ENCODE measurements around the gene EFCAB11.

The EFCAB11 gene

DNA sequence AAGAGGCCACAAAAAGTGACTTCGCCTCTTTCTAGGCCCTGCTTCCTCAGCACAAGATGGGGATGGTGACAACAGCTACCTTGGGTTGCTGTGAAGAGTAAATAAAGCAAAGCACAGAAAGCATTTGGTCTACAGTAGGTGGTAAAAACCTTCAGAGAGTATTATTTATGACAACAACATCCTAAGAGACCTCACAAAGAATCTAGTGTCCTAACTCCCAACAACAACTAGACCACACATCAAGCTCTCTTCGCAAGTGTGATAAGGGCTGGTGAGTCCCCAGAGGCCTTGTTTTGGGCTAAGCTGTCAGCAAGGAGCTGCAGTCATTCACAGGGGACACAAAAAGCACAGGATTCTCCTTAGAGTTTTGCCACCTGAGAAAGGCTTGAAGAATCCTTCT lies 84.9 kb downstream of the EFCAB11 start:
- H3K4me1 Mint-ChIP-seq, result no peaks in the 10 kb centered on the region
- no peaks in the 10 kb centered on the region for H3K9me3 Mint-ChIP-seq
- no peaks in the 10 kb centered on the region for H3K27me3 Mint-ChIP-seq
- H3K4me3 Mint-ChIP-seq, result no peak overlapping the region
- H3K36me3 Mint-ChIP-seq, result peaks cover 3% of the 10 kb centered on the region
- H3K27ac Mint-ChIP-seq, result no peak overlapping the region

GRCh38 chr14:89866458-89866857 lies 88.1 kb downstream of the EFCAB11 start:
- no peak overlapping the region for H3K27ac Mint-ChIP-seq

GRCh38 chr14:89865153-89865552 lies 89.4 kb downstream of the EFCAB11 start:
- Mint-ChIP-seq H3K4me3 (no peak overlapping the region), H3K27me3 (no peaks in the 10 kb centered on the region), H3K4me1 (no peaks in the 10 kb centered on the region), H3K36me3 (peaks cover 9% of the 10 kb centered on the region), H3K27ac (no peak overlapping the region), H3K9me3 (no peaks in the 10 kb centered on the region)

More at GRCh38 chr14:89866458-89866857, 88.1 kb downstream of the EFCAB11 start:
- Mint-ChIP-seq H3K27me3 (no peaks in the 10 kb centered on the region), H3K9me3 (no peaks in the 10 kb centered on the region), H3K36me3 (peaks cover 7% of the 10 kb centered on the region), H3K4me1 (no peaks in the 10 kb centered on the region), H3K4me3 (no peak overlapping the region)

GRCh38 chr14:89862856-89863255 lies 91.7 kb downstream of the EFCAB11 start:
- Mint-ChIP-seq H3K27me3 (no peaks in the 10 kb centered on the region), H3K9me3 (no peaks in the 10 kb centered on the region), H3K4me3 (no peak overlapping the region), H3K36me3 (peaks cover 9% of the 10 kb centered on the region), H3K4me1 (no peaks in the 10 kb centered on the region), H3K27ac (no peak overlapping the region)

GRCh38 chr14:89861630-89862029 lies 92.9 kb downstream of the EFCAB11 start:
- Mint-ChIP-seq H3K4me3 (no peak overlapping the region), H3K4me1 (no peaks in the 10 kb centered on the region), H3K9me3 (no peaks in the 10 kb centered on the region), H3K27ac (no peak overlapping the region), H3K27me3 (no peaks in the 10 kb centered on the region), H3K36me3 (peaks cover 6% of the 10 kb centered on the region)

GRCh38 chr14:89858089-89858488 lies 96.4 kb downstream of the EFCAB11 start:
- Mint-ChIP-seq H3K27ac (no peak overlapping the region), H3K27me3 (no peaks in the 10 kb centered on the region), H3K9me3 (no peaks in the 10 kb centered on the region), H3K36me3 (peaks cover 6% of the 10 kb centered on the region), H3K4me3 (no peak overlapping the region), H3K4me1 (no peaks in the 10 kb centered on the region)

DNA sequence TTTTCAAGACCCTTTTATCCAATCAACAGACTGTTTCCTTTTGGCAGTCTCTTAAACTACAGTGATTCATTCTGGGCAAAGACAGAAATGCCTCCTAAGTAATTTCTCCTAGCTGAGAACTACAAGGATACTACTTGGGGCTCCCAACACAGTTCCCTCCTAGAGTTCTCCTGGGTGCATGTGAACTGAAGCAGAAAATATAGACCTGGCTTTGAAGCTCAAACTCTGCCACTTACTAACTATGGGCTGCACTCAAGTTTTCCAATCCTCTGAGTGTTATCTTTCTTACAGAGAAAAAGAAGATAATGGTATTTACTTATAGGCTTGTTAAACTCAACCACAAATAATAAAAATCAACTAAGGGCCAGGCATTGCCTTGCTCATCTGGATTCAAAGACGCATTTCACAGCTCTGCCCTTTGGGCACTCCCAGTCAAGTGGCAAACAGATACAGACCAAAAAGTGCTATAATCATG lies 97.6 kb downstream of the EFCAB11 start:
- H3K27ac Mint-ChIP-seq, result no peak overlapping the region
- H3K9me3 Mint-ChIP-seq, result no peaks in the 10 kb centered on the region
- no peaks in the 10 kb centered on the region for H3K27me3 Mint-ChIP-seq
- no peaks in the 10 kb centered on the region for H3K4me1 Mint-ChIP-seq
- H3K4me3 Mint-ChIP-seq, result no peak overlapping the region
- peaks cover 6% of the 10 kb centered on the region for H3K36me3 Mint-ChIP-seq

DNA sequence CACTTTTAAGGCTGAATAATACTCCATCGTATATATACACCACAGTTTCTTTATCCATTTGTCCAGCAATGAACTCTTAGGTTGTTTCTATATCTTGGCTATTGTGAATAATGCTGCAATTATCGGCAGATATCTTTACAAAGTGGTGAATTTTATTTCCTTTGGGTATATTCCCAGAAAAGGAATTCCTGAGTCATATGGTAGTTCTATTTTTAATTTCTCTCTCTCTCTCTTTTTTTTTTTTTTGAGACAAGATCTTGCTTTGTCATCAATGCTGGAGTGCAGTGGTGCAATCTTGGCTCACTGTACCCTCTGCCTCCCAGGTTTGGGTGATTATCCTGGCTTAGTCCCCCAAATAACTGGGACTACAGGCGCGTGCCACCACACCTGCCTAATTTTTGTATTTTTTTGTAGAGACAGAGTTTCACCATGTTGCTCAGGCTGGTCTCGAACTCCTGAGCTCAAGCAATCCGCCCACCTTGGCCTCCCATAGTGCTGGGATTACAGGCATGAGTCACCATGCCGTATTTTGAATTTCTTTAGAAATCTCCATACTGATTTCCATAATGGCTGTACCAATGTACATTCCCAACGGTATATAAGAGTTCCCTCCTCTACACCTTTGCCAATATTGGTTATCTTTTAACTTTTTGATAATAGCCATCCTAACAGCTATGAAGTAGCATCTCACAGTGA lies 98.4 kb downstream of the EFCAB11 start:
- no peaks in the 10 kb centered on the region for H3K27me3 Mint-ChIP-seq
- H3K36me3 Mint-ChIP-seq, result peaks cover 2% of the 10 kb centered on the region
- H3K9me3 Mint-ChIP-seq, result no peaks in the 10 kb centered on the region
- no peak overlapping the region for H3K27ac Mint-ChIP-seq
- no peak overlapping the region for H3K4me3 Mint-ChIP-seq
- no peaks in the 10 kb centered on the region for H3K4me1 Mint-ChIP-seq

DNA sequence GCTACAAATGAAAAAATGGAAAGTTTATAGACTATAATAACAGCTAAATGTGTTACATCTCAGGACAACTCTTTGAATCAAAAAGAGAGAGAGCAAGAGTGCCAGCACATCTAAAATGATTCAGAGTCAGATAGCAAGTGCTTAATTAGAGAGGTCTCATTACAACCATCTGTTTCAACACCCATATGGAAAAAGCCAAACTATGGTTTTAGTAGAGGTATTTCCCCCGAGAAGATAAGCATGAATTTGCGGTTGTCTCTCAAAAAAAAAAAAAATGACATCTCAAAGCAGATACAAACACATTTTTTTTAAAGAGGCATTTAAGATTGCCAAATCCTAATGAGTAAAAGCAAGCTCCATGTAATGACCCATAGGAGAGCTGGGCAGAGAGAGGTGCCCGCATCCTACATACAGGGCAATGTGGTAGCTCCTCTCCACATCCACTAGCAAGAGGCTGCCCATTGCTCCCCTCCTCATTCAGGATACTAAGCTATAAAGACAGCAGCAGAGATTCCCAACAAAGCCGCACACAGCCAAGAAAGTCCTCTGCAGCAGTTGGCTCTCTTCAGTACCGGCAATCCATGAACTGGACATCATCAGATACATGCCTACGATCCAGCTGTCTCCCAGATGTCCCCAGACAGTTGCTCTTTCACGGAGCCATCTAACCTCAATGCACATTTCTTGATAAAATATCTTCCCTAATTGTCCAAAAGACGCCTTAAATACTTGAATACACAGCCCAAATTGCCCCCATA lies 100.4 kb downstream of the EFCAB11 start:
- H3K4me3 Mint-ChIP-seq, result no peak overlapping the region
- no peaks in the 10 kb centered on the region for H3K4me1 Mint-ChIP-seq
- H3K27me3 Mint-ChIP-seq, result no peaks in the 10 kb centered on the region
- H3K27ac Mint-ChIP-seq, result no peak overlapping the region
- no peaks in the 10 kb centered on the region for H3K36me3 Mint-ChIP-seq
- H3K9me3 Mint-ChIP-seq, result no peaks in the 10 kb centered on the region

DNA sequence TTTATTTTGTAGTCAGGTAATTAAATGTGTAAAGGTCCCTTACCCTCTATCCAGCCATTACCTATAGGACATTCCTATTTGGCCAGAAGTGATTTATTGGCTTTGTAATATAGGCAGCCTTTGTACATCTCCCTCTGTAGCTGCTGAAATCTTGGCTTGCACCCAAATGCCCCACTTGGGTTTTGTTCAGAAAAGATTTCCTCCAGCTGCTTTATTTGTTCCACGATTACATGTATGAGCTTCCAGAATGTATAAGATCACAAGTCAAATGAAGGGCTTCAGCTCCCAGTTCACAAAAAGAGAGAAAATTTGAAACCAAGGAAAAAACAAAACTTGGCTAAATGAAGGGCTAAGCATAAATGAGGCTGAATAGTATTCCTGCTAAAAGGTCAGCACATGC lies 103.4 kb downstream of the EFCAB11 start:
- Mint-ChIP-seq H3K4me3 (no peak overlapping the region), H3K27me3 (no peaks in the 10 kb centered on the region), H3K36me3 (no peaks in the 10 kb centered on the region)

DNA sequence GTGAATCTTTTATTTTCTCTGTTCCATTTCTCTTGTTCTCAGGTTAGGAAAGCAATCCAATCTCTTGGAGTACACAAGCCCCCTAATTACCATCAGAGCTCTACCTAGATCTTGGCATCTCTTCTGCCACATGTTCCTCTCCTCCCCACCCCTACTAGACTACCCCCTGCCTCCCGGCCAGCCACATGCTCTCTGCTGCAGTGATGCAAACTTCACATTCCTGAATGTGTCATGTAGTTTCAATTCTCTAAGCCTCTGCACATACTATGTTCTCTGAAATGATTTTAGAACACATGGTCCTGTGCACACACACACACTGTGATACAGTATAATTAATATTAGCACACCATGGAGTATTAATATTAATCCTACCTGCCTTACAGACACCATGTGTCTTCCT lies 104.6 kb downstream of the EFCAB11 start:
- Mint-ChIP-seq H3K36me3 (no peaks in the 10 kb centered on the region), H3K4me1 (no peaks in the 10 kb centered on the region), H3K27me3 (no peaks in the 10 kb centered on the region), H3K27ac (no peak overlapping the region), H3K4me3 (no peak overlapping the region), H3K9me3 (no peaks in the 10 kb centered on the region)

More for the DNA sequence above, 103.4 kb downstream of the EFCAB11 start:
- Mint-ChIP-seq H3K9me3 (no peaks in the 10 kb centered on the region), H3K27ac (no peak overlapping the region), H3K4me1 (no peaks in the 10 kb centered on the region)

DNA sequence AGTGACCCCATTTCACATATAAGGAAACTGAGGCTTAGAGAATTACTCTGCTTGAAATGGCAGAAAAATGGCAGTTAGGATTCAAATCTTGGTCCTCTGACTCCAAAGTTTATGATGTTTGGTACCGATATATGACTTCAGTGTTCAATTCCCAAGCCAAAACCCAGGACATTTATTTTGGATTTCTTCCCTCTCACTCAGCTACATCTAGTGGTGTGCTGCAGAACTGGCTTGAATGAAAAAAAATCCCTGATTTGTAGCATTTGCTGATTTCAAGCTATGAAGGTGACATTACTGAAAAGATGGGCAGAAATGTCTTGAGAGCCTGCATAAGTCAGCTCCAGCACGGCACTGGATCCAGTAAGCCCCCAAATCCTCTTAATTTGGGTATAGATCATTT lies 106.4 kb downstream of the EFCAB11 start:
- no peaks in the 10 kb centered on the region for H3K36me3 Mint-ChIP-seq
- no peaks in the 10 kb centered on the region for H3K4me1 Mint-ChIP-seq
- no peaks in the 10 kb centered on the region for H3K9me3 Mint-ChIP-seq
- no peaks in the 10 kb centered on the region for H3K27me3 Mint-ChIP-seq
- no peak overlapping the region for H3K4me3 Mint-ChIP-seq
- no peak overlapping the region for H3K27ac Mint-ChIP-seq

- Mint-ChIP-seq H3K4me3 (no peak overlapping the region), H3K9me3 (no peaks in the 10 kb centered on the region), H3K27me3 (no peaks in the 10 kb centered on the region), H3K27ac (no peak overlapping the region), H3K4me1 (no peaks in the 10 kb centered on the region), H3K36me3 (no peaks in the 10 kb centered on the region)
Measured at GRCh38 chr14:89845346-89845745, 109.2 kb downstream of the EFCAB11 start.

- Mint-ChIP-seq H3K9me3 (no peaks in the 10 kb centered on the region), H3K36me3 (no peaks in the 10 kb centered on the region), H3K4me3 (no peak overlapping the region), H3K27ac (no peak overlapping the region), H3K4me1 (no peaks in the 10 kb centered on the region), H3K27me3 (no peaks in the 10 kb centered on the region)
Measured at GRCh38 chr14:89844508-89844907, 110.0 kb downstream of the EFCAB11 start.

GRCh38 chr14:89842837-89843236 lies 111.7 kb downstream of the EFCAB11 start:
- Mint-ChIP-seq H3K4me1 (no peaks in the 10 kb centered on the region), H3K27me3 (no peaks in the 10 kb centered on the region), H3K27ac (no peak overlapping the region), H3K4me3 (no peak overlapping the region), H3K36me3 (peaks cover 6% of the 10 kb centered on the region), H3K9me3 (peaks cover 11% of the 10 kb centered on the region)

DNA sequence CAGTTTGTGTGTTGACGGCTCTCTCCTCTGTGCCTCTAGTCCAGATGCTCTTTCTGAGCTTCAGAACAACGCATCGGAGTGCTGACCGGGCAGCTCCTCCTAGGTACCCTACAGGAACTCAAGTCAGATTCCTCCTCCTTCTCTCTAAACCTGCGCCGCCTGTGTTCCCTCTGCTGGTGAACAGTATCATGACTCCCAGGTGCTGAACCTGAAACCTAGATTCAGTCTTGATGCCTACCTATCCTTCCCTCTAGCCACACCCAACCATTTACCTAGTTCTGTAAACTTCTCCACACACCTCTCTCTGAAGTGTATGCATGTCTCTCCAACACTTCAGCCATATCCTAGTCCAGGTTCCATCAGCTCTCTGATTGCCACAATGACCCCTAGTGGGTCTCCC lies 112.7 kb downstream of the EFCAB11 start:
- H3K27ac Mint-ChIP-seq, result no peak overlapping the region
- peaks cover 6% of the 10 kb centered on the region for H3K36me3 Mint-ChIP-seq
- H3K27me3 Mint-ChIP-seq, result no peaks in the 10 kb centered on the region
- H3K4me3 Mint-ChIP-seq, result no peak overlapping the region
- peaks cover 11% of the 10 kb centered on the region for H3K9me3 Mint-ChIP-seq
- no peaks in the 10 kb centered on the region for H3K4me1 Mint-ChIP-seq
